ENCODE data around the gene CALY.

DNA sequence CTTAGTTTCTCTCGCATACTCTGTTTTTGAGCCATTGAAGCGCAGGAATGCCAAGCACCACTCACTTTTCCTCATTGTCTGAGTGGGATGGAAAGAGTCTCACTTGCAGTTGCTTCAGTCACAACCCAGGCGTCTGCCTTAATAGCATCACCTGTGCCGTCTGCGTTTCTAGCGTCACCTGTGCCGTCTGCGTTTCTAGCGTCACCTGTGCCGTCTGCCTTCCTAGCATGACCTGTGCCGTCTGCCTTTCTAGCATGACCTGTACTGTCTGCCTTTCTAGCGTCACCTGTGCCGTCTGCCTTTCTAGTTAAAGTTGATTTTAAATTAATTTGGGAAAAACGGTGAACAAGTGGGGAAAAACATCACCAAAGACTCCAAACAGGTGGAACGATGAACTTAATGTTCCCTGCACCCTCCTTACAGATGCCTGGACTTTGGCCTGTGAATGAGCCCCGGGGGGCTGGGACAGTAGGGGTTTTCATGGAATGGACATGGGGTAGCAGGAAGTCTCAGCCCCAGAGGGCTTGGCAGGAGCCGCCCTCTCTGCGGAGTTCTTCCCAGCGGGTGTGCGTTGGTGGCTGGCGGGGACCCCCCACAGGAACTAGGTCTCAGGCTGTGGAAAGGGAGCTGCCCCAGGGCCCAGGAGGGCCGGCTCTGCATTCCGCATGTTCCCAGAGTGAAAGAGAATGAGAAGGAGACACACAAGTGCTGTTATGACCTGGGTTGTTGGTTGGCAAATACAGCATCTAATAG, 24.5 kb downstream of the CALY start:
- no peak for TF ChIP-seq CTCF (IDR thresholded peaks at IDR 0.05)
- TF ChIP-seq POLR2A (IDR thresholded peaks at IDR 0.05) = no peak

Data from vagina (tissue), 2 donors.